GM21786 (cell line): ENCODE results near the gene CTRB2.
A peak's percentile ranks its signal among the peaks of the same experiment; 100 is the strongest.
"Not testable (repeated sequence)": the region's sequence is repeated elsewhere in the genome, so short reads cannot be mapped to it uniquely, and the experiment has no call there.

ENCODE experiments used
- ATAC-seq: cut with Tn5 transposase; IDR thresholded peaks from one replicate; pipeline ENCODE4 v1.9.1; 2021; ENCODE audit not compliant: unreplicated experiment

The CTRB2 gene

GRCh38 chr16:75227361-75228142 is 20.6 kb upstream of the CTRB2 start:
- ATAC-seq: no peak

- ATAC-seq: no peak
Measured at GRCh38 chr16:75226550-75227360, 19.8 kb upstream of the CTRB2 start.

- ATAC-seq: no peak
Measured at GRCh38 chr16:75225678-75226515, 18.9 kb upstream of the CTRB2 start.

GRCh38 chr16:75225092-75225491 is 18.1 kb upstream of the CTRB2 start:
- no peak for ATAC-seq

GRCh38 chr16:75224306-75225082 is 17.5 kb upstream of the CTRB2 start:
- no peak for ATAC-seq

GRCh38 chr16:75223129-75223528 is 16.2 kb upstream of the CTRB2 start:
- ATAC-seq: not testable (repeated sequence)

- ATAC-seq: no peak
Measured at GRCh38 chr16:75222271-75222783, 15.4 kb upstream of the CTRB2 start.

GRCh38 chr16:75219838-75220237 is 12.9 kb upstream of the CTRB2 start:
- ATAC-seq: no peak

GRCh38 chr16:75219088-75219487 is 12.1 kb upstream of the CTRB2 start:
- ATAC-seq: no peak

- peak; percentile 74 for ATAC-seq
Measured at GRCh38 chr16:75218256-75219076, 11.5 kb upstream of the CTRB2 start, which contains the start of gene CTRB1. TSS of gene CTRB1 (plus strand) at chr16:75218988. CDS start at chr16:75219008, 20 bp downstream.

GRCh38 chr16:75217389-75217851 is 10.5 kb upstream of the CTRB2 start:
- ATAC-seq: no peak

- no peak for ATAC-seq
Measured at GRCh38 chr16:75216576-75216975, 9.6 kb upstream of the CTRB2 start.

GRCh38 chr16:75216127-75216526 is 9.2 kb upstream of the CTRB2 start:
- ATAC-seq: no peak

GRCh38 chr16:75211286-75211685 is 4.3 kb upstream of the CTRB2 start:
- not testable (repeated sequence) for ATAC-seq

GRCh38 chr16:75209944-75210343 is 3.0 kb upstream of the CTRB2 start:
- no peak for ATAC-seq

- not testable (repeated sequence) for ATAC-seq
Measured at GRCh38 chr16:75209514-75209913, 2.6 kb upstream of the CTRB2 start.

GRCh38 chr16:75208861-75209505 is 2.0 kb upstream of the CTRB2 start:
- no peak for ATAC-seq

GRCh38 chr16:75208242-75208825 is 1.4 kb upstream of the CTRB2 start:
- no peak for ATAC-seq
